OCI-M2 (cell line): ENCODE measurements around the gene RTN3.

Experiments used
- DNase-seq: peaks from one replicate; lab custom pipeline; 2025; ENCODE audit not compliant: unreplicated experiment; lab: John Stamatoyannopoulos, UW

The RTN3 gene

DNA sequence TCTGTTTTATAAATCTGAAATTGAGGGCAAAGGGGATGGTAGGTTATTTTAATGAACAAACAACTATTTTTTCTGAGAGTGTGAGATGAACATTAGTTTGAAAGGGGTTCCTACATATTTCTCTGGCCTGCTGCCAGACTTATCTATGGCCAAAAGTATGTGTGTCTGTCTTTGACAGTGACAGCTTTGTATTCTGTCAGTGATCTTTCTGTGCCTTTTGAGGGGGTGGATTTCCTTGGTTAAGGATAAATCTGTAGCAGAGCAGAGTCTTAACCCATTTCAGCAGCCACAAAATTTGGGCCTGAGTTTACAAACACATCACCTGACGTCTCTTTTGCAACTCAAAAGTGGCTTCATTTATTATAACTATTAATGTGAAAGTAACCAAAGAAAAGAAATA is 56.4 kb downstream of the RTN3 start:
- DNase-seq = no peak

DNA sequence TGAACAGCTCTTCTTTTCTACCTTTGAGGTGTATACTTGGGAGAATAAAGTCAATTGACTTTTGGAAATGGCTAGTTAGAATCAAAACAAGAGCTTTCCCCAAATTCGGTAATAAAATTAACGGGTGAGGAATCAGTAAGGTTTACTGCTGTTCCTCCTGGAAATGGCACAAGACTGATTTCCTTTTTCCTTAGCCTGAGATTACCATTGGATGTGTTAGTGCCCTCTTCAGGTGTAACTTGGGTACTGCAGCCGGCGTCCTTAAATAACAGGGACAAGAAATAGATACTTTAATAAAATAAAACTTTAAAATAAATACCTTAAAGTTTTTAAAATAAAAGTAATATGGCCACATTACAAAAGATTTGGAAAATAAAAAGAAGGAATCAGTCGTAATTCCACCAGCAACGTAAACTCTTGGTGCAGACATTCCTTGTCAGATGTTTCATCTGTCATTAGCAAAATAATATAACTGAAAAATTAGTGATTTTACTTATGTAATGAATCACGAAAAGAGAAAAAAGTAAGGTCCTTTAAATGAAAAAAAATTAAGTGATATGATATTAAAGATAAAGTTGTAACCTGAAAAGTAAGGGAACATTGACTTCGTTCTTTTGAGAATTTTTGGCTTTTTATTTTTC is 57.5 kb downstream of the RTN3 start:
- no peak for DNase-seq

DNA sequence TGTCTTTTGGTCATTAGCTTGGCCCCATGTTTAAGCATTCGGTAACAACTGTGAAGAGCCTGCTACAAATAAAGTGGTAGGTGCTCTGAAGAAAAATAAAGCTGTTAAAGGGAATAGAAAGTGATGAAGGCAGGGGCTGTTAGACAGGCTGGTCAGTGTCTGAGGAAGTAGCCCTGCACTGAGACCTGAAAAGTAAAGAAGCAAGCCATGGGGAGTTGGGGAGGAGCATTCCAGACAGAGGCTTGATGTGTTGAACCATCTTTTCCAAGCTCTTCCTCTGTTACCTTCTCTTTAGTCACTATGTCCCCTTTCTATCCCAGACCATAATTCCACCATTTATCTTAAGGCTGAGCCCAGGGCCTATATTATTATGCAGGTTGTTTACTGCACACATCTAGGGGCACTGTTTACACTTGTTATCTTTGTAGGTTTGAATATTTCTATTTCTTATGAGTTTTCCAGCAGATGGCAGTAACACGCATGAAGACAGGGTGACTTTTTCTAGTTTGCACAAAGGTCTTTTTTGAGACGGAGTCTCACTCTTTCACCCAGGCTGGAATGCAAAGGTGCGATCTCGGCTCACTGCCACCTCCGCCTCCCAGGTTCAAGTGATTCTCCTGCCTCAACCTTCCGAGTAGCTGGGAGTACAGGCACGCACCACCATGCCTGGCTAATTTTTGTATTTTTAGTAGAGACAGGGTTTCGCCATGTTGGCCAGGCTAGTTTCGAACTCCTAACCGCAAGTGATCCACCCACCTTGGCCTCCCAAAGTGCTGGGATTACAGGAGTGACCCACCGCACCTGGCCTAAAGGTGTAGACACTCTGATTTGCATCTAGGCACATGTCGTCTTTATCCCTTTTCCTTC is 64.2 kb downstream of the RTN3 start:
- no peak for DNase-seq

DNA sequence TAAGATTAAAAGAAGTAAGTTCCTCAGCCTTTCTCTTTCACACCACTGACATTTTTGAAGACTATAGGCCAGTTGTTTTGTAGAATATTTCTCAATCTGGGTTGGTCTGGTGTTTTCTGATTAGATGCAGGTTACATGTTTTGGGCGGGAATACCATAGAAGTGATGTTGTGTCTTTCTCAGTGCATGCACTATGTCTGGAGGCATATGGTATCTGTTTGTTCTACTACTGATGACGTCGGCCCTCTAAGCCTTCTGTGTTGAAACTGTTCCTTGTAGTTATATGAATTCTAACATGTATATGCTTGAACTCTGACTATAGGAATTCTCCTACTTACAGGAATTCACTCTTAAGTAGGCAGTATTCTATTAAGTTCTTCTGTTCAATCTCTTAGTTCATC is 65.7 kb downstream of the RTN3 start:
- no peak for DNase-seq

DNA sequence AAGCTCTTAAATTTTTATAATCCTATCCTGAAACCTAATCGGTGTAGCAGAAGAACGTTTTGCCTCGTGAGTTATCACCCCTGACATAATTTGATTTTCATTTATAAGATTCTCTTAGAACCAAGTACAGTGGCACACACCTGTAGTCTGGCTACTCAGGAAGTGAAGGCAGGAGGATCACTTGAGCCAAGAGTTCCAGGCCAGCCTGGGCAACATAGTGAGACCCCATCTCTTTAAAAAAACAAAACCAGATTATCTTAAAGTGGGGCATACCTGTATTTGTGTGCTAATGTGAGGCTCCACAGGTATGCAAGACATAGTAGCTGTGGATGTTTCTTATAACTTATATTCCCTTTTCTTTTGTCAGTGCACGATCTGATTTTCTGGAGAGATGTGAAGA is 68.3 kb downstream of the RTN3 start:
- DNase-seq = no peak

DNA sequence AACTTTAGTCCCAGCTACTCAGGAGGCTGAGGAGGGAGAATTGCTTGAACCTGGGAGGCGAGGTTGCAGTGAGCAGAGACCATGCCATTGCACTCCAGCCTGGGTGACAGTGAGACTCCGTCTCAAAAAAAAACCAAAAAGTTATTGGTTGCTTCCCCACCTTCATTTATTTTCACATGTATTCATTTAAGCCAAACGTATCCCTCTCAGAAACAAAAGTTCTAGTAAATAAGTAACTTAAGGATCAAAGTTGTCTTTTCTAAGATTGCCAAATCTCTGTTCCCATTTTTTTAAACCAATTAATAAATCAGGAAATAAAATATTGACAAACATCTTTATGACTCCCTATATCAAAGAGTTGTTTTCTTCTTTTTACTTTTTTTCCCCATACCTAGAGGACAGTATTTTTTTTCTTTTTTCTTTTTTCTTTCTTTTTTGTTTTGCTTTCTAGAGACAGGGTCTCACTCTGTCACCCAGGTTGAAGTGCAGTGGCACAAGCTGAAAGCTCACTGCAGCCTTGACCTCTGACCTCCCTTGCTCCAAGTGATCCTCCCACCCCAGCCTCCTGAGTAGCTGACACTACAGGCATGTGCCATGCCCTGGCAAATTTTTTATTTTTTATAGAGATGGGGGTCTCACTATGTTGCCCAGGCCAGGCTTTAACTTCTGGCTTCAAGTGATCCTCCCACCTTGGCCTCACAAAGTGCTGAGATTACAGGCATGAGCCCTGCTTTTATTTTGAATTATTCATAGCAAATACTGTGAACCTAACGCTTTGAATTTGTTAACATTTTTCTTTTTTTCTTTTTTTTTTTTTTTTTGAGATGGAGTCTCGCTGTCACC is 75.8 kb downstream of the RTN3 start:
- no peak for DNase-seq

DNA sequence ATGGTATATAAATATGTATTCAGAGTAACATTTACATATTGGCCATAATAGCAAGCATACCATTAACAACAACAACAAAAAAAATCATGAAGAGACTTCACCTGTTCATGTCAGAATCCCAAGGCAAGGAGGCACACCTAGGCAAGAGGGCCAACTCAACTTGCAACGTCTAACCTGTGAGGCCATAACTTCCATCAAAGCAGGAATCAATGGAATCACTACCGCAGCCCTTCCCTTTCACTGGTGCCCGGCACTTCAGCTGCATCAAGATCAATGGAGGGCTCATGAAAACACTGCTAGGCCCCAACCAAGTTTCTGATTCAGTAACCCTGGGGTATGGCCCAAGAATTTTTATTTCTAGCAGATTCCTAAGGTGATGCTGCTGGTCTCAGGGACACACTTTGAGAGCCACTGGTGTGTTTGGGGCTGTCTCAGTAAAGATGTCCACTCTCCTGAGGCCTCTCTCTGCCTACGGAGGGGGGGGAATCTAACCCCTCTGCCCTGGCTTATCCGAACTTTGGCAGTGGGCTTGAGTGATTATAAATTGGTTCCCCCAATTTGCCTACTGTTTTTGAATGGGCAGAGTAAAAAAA is 79.3 kb downstream of the RTN3 start:
- no peak for DNase-seq

DNA sequence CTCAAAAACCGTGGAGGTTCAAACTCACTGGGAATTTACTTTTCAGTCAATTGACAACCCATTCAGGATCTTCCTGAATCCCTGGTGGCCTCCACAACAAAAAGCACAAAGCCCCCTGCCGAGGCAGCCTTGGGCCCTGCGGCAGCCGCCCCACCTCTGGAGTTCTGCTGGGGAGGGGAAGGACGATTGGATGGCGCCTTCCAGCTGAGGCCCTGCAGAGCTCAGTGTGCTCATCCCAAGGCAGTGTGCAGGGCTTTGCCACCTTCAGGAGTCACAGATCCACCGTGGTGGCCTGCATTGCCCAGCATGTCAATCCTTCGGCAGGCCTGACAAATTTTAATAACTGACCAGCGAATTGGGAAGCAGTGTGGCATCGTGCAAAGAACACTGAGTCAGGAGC is 79.9 kb downstream of the RTN3 start:
- DNase-seq = no peak

DNA sequence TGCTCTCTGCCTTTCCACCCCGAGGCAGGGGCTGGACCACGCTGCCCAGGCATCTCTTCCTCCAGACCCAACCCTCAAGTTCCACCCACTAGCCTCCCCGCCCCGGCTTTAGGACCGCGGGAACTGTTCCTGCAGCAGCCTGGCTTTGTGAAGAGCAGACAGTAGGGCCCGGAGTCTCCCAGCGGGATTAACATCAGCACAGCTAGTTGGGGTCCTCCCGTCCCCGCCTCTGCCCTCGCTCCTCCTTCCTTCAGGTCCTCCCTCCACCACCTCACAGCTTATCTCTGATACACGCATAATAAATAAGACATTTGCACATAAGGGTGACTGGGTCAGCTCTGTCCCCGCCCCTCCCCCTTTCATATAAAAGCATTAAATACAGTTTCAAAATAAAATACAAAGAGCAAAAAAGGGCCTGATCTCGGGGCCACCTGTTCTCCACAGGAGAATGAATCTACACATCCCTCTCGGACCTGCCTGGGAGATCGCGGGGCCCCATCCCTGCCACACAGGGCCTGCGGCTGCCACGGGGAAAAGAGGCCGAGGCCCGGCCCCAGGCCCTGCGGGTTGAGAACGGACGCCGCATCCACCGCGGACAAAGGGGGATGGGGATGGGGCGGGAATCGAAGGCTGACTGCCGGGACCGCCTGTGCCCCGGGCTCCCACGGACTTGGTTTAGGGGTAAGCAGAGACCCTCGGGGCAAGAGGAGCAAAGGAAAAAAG is 80.8 kb downstream of the RTN3 start:
- no peak for DNase-seq

DNA sequence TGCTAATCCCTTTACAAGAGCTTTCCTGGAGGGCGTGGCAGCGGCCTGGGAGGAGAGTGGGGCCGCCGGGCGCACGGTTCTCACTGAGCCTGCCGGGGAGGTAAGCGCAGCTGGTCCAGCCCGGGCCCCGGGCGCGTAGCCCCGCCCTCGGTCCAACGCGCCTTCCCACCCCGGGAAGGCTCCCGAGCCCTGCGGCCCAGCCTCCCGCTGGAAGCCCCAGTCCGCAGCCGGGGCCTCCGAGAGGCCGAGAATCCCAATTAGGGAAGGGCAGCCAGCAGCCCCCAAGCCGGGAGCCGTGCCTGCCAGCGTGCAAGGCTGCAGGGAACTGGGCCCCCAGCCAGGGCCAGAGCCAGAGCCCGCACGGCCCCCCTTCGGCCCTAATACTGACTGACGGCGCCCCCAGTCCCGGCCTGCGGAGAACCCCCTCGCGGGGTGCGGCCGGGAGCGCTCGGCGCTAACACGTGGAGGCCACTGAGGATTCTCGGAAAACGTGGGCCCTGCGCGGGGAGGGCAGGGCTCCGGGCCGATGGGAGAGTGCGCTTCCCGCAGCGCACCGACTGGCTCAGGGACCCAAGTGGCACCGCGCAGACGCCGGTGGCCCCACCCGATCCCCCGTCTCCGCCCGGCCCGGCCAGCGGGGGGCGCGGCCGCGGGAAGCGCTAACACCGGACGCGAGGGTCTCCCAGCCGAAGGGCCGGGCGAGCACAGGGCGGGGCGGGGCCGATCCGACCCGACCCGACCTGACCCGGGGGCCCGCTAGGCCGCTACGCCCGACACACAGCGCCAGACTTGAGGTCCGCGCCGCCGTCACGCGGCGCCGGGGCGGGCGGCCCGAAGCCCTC is 81.6 kb downstream of the RTN3 start:
- DNase-seq = no peak

DNA sequence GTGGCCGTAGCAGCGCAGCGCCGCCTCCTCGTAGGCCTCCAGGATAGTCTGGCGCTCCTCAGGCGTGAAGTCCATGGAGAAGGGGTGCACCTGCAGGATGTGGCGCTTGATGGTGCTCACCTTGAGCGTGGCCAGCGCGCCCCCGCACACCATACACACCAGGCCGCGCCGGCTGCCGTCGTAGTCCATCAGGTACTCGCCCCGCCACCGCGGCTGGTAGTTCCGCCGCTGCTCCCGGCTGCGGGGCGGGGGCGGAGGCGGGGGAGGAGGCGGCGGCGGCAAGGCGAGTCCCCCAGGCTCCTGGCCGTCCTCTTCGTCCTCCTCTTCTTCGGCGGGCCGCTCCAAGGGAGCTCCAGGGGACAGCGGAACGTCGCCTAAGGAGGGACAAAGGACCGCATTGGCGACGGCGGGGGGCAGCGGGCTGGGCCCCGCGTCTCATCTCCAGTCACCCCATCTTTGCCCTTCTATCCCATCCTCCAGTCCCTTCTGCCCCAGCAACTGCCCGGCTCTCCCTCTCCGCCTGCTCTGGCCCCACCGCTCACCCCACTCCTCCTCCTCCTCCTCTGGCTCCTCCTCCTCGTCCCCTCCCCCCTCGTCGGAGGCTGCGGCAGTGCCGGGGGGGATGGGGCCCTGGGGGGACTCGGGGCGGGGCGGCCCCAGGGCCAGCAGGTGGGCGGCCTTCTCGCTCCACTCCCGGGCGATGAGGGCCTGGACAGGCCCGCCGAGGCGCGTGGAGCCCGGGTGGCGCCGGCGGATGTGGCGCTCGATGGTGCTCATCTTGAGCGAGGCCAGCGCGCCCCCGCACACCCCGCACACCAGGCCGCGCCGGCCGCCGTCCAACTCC is 82.4 kb downstream of the RTN3 start:
- no peak for DNase-seq

DNA sequence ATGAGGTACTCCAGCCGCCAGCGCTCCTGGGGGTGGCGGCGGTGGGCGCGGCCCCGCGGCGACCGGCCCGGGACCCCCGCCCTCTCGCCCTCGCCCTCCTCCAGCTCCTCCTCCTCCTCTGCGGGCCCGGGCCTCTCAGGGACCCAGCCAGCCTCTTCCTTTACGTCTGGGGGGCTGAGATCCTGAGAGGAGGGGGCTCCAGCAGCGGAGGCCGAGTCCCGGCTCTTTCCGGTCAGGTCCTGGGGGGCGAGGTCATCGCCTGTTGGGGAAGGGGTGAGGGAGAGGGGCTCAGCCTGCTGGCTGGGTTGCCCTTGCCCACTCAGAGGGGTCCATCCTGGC is 83.0 kb downstream of the RTN3 start:
- no peak for DNase-seq

DNA sequence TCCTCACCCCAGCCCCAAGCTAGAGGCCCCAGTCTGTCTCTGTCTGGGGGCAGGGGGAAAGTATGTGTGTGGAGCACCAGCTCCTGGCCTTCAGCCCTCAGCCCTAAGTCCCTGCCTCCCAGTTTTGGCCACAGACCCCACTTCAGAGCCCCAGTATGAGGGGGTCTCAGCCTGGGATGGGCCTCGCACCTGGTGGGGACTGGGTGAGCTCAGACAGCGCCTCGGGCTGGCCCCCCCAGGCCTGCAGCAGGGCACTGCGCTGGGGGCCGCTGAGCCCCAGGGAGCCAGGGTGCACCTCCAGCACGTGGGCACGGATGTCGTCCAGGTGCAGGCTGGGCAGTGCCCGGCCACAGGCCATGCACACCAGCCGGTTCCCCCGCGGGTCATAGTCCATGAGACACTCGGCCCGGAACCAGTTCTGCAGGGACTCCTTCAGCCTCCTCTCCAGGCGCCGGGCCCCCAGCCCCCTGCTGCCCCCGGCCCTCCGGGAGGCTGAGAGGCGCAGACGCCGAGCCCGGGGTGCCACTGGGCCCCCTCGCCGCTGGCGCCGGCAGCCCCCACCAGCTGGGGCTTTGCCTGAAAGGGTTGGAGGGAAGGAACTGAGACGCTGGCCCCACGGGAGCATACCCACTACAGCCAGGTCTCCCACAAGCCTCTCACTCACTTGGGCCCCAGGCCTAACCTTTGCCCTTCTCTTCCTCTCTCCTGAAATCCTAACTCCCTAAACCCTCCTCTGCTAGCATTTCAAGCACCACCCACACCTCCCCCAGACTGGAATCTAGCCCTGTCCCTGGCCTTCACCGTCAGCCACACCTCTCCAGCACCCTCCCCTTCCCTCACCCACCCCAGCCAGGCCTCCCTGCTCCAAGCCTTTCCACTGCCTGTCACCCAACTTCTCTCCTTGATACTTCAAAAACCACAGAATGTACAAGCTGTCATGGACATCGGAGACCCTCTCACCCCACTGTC is 83.7 kb downstream of the RTN3 start:
- DNase-seq = no peak

DNA sequence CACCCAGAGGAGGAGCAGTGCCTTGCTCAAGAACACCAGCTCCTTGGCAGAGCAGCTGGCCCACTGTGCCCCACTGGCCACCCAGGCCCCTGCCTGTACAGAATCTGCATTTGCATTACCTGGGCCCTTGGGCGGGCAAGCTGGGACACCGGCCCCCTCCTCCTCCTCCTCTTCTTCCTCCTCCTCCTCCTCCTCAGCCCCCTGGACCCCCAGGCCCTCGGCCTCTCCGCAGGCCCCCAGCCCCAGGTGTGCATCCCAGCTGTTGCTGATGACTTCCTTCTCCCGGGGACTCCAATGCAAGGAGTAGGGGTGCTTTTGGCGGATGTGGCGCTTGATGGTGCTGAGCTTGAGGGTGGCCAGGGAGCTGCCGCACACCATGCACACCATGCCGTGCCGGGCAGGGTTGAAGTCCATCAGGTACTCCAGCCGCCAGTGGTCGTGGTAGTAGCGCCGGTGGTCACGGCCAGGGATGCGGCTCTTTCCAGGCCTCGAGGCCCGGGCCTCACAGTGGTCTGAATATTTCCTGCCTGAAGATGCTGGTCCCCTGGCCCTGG is 84.5 kb downstream of the RTN3 start:
- no peak for DNase-seq

DNA sequence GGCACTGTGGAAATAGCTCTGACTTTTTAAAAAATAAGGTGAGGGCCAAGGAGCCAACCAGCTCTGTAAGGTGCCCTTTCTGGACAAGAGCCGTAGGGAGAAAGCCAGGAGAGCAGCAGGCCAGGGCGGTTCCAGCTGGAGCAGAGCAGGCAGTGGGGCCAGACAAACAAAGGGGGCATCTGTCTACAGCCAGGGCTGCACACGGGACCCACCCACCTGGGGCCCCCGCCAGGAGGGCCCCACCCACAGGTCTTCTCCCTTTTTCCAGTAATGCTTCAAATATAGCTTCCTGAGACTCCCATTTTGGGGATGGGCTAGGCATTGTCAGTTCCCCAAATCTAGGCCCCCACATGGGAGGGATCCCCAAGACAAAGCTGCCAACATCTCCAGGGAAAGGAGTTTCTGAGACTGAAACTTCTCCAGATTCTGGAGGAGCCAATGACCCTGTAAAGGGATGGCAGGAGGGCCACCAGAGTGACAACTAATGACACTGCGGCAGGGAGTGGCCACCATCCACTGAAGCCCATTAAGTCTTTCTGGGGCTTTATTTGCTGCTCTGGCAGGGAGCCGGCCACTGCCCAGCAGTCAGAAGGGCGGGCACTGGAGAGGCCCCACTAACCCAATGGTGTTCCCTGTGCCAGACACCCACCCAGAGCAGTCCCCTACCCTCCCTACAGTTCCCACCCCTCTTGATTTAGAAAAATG is 85.4 kb downstream of the RTN3 start:
- DNase-seq = no peak

DNA sequence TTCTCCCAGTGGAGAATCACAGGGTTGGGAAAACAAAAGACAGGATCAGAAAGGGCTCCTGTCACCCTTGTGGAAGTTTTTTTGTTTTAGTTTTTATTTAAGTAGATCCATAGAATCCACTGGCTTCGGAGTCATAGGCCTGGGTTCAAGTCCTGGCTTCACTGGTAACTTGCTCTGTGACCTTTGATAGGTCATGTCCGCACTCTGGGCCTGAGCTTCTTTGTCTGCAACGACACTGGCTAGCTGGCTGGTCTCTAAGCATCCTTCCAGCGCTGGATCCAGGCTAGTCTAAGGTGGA is 85.9 kb downstream of the RTN3 start:
- DNase-seq = no peak

DNA sequence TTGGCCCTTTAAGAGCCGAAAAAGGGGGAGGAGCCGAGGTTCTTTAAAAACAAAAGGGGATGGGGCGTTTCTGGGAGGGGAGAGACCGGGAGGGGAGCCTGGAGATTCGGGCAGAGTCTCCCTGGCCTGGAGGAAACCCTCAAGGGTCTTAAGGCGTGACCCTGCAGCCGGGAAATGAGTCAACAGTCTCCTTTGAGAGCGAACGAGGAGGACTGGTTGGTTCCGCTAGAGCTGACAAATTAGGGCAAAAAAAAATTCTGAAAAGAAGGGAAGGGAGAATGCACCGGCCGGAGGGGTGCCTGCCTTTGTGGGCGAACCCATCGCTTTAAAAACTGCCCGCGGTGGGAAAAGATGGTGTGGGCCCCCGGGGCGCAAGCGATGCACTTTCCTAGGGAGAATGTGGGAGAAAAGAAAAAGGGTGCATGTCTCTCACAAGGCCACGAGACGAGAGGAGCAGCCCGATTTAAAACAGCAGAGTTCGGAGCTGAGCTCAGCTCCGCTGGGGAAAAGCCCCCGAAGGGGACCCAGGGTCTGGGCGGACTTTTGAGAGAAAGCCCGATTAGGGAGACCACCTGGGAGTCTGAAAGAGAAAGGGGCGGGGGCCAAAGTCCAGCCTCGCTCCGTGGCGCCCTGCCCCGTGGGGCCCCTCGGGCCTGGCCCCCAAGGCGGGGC is 86.4 kb downstream of the RTN3 start:
- no peak for DNase-seq
